Measurements from ENCODE around the gene ZNF710. TPM values are rescaled to one million over a fixed set of nuclear protein-coding genes. Genes with fewer than 3 reads are reported as not detected.

The ZNF710 gene
- polyA plus RNA-seq, 2 donors = 21.1 to 62.1 TPM

DNA sequence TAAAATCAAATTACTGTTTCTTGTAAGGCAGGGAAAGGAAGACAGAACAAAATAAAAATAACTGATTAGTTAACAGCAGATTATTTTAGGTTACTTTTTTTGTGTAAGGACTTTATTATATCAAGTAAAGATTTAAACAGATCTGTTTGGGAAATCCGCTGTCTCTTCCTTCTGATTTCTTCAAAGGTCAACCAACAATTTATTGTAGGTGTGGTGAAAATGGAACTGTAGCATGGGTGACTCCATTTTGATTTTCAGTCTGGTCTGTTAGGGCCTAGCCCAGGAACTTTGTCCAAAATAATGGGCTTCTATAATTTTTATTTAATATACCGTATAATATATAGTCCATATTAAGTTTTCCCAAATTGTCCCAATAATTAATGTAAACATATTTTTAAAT is 114.7 kb downstream of the ZNF710 start:
- WGBS, 2 donors = 93 to 98% methylated on average over 2 of the region's 2 CpGs
- H3K4me3 ChIP-seq (ENCODE audit: low read depth in 1 of 2, low read length in 2 of 2) = no peak overlapping the region
- no peaks in the 10 kb centered on the region for H3K4me1 ChIP-seq (ENCODE audit: control insufficient read depth in 2 of 2, insufficient read depth in 2 of 2, low read length in 1 of 2)
- peaks cover 0 to 3% of the 10 kb centered on the region in 2 donors for H3K9me3 ChIP-seq (ENCODE audit: control insufficient read depth in 2 of 2, insufficient read depth in 1 of 2, low read depth in 1 of 2, low read length in 1 of 2)
- H3K36me3 ChIP-seq (ENCODE audit: control insufficient read depth in 2 of 2, insufficient read depth in 2 of 2, low read length in 1 of 2) = no peaks in the 10 kb centered on the region
- no peak overlapping the region for H3K27ac ChIP-seq (ENCODE audit: low read depth in 2 of 2, low read length in 1 of 2)
- H3K27me3 ChIP-seq (ENCODE audit: control insufficient read depth in 1 of 2, insufficient read depth in 2 of 2, low read length in 2 of 2) = no peaks in the 10 kb centered on the region

DNA sequence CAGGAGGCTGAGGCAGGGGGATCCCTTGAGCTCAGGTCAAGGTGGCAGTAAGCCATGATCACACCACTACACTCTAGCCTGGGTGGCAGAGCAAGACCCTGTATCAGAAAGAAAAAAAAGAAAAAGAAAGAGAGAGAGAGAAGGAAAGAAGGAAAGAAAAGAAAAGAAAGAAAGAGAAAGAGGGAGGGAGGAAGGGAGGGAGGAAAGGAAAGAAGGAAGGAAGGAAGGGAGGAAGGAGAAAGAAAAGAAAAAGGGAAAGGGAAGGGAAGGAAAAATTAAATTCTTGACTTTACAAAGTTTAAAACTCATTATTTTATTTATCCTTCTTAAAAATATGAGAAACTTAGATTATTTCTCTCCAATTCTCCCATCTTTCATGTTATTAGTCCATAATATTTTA is 118.2 kb downstream of the ZNF710 start:
- Histone ChIP-seq H3K27ac (ENCODE audit: low read depth in 2 of 2, low read length in 1 of 2) (no peak overlapping the region), H3K36me3 (ENCODE audit: control insufficient read depth in 2 of 2, insufficient read depth in 2 of 2, low read length in 1 of 2) (no peaks in the 10 kb centered on the region), H3K4me1 (ENCODE audit: control insufficient read depth in 2 of 2, insufficient read depth in 2 of 2, low read length in 1 of 2) (no peaks in the 10 kb centered on the region), H3K4me3 (ENCODE audit: low read depth in 1 of 2, low read length in 2 of 2) (no peak overlapping the region), H3K9me3 (ENCODE audit: control insufficient read depth in 2 of 2, insufficient read depth in 1 of 2, low read depth in 1 of 2, low read length in 1 of 2) (peaks cover 0 to 2% of the 10 kb centered on the region in 2 donors), H3K27me3 (ENCODE audit: control insufficient read depth in 1 of 2, insufficient read depth in 2 of 2, low read length in 2 of 2) (no peaks in the 10 kb centered on the region)

GRCh38 chr15:90121086-90121485 is 120.0 kb downstream of the ZNF710 start:
- Histone ChIP-seq H3K27me3 (ENCODE audit: control insufficient read depth in 1 of 2, insufficient read depth in 2 of 2, low read length in 2 of 2) (no peaks in the 10 kb centered on the region), H3K27ac (ENCODE audit: low read depth in 2 of 2, low read length in 1 of 2) (no peak overlapping the region), H3K9me3 (ENCODE audit: control insufficient read depth in 2 of 2, insufficient read depth in 1 of 2, low read depth in 1 of 2, low read length in 1 of 2) (no peaks in the 10 kb centered on the region), H3K4me3 (ENCODE audit: low read depth in 1 of 2, low read length in 2 of 2) (no peak overlapping the region), H3K36me3 (ENCODE audit: control insufficient read depth in 2 of 2, insufficient read depth in 2 of 2, low read length in 1 of 2) (no peaks in the 10 kb centered on the region), H3K4me1 (ENCODE audit: control insufficient read depth in 2 of 2, insufficient read depth in 2 of 2, low read length in 1 of 2) (no peaks in the 10 kb centered on the region)
- 83 to 87% methylated on average over 6 of the region's 6 CpGs for WGBS, 2 donors

DNA sequence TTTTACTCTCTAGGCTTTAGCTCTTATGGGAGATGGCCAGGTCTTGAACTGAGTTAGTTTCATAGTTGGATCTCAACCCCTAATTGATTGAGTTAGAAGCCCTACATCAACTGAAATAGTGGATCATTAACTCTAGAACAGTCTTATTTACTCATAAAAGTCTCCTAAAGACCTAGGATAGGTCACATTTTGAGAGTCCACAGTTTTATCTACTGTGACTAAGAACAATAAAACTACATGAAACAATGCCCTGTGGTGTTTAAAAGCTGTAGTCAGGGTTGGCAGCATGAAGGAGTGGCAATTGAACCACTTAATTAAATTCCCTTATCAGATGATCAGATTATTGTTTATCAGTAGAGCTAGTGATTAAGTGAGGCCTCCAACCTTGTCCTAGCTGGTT is 123.4 kb downstream of the ZNF710 start:
- H3K27ac ChIP-seq (ENCODE audit: low read depth in 2 of 2, low read length in 1 of 2) = no peak overlapping the region
- H3K4me1 ChIP-seq (ENCODE audit: control insufficient read depth in 2 of 2, insufficient read depth in 2 of 2, low read length in 1 of 2) = peaks cover 0 to 3% of the 10 kb centered on the region in 2 donors
- no peaks in the 10 kb centered on the region for H3K27me3 ChIP-seq (ENCODE audit: control insufficient read depth in 1 of 2, insufficient read depth in 2 of 2, low read length in 2 of 2)
- H3K9me3 ChIP-seq (ENCODE audit: control insufficient read depth in 2 of 2, insufficient read depth in 1 of 2, low read depth in 1 of 2, low read length in 1 of 2) = no peaks in the 10 kb centered on the region
- H3K36me3 ChIP-seq (ENCODE audit: control insufficient read depth in 2 of 2, insufficient read depth in 2 of 2, low read length in 1 of 2) = no peaks in the 10 kb centered on the region
- no peak overlapping the region for H3K4me3 ChIP-seq (ENCODE audit: low read depth in 1 of 2, low read length in 2 of 2)

GRCh38 chr15:90126022-90126421 is 124.9 kb downstream of the ZNF710 start:
- H3K27me3 ChIP-seq (ENCODE audit: control insufficient read depth in 1 of 2, insufficient read depth in 2 of 2, low read length in 2 of 2) = no peaks in the 10 kb centered on the region
- no peaks in the 10 kb centered on the region for H3K36me3 ChIP-seq (ENCODE audit: control insufficient read depth in 2 of 2, insufficient read depth in 2 of 2, low read length in 1 of 2)
- no peak overlapping the region for H3K27ac ChIP-seq (ENCODE audit: low read depth in 2 of 2, low read length in 1 of 2)
- no peak overlapping the region for H3K4me3 ChIP-seq (ENCODE audit: low read depth in 1 of 2, low read length in 2 of 2)
- H3K9me3 ChIP-seq (ENCODE audit: control insufficient read depth in 2 of 2, insufficient read depth in 1 of 2, low read depth in 1 of 2, low read length in 1 of 2) = no peaks in the 10 kb centered on the region
- WGBS, 2 donors = 73 to 75% methylated on average over 6 of the region's 6 CpGs
- peaks cover 0 to 3% of the 10 kb centered on the region in 2 donors for H3K4me1 ChIP-seq (ENCODE audit: control insufficient read depth in 2 of 2, insufficient read depth in 2 of 2, low read length in 1 of 2)

DNA sequence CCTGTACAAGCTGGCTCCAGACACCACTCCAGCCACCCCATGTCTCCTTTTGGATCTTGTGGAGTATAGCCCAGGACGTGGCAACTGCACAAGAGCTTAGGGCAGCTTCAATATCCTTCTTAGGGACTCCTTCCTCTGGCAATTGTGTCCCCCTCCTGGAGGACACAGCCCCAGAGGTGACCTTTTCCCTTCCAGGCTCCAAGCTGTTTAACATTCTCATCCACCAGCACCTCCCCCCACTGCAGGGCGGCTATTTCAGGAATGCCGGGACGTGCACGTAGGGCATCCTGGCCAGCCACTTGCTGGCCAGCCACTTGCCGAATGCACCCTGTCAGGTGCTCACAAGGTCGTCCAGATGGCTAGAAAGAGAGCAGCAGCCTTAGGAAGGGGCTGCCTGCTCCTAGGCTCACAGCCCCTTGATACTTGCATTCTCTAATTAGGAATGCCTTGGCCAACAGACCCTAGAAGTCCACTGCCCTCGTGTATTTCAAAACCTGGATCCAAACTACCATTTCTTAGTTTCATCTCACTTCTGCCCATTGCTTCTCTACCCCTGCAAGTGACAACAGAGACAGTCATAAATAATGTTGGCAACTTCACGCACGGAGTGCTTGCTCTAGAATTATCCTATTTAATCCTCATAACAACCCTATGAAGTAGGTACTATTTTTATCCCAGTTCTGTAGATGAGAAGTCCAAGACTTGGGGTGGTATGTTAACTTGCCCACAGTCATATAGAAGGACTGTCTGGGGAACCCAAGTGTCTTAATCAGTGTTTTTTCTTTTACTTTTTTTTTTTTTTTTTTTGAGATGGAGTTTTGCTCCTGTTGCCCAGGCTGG is 125.7 kb downstream of the ZNF710 start:
- 33 to 34% methylated on average over 10 of the region's 10 CpGs for WGBS, 2 donors
- no peak overlapping the region for H3K4me3 ChIP-seq (ENCODE audit: low read depth in 1 of 2, low read length in 2 of 2)
- no peaks in the 10 kb centered on the region for H3K9me3 ChIP-seq (ENCODE audit: control insufficient read depth in 2 of 2, insufficient read depth in 1 of 2, low read depth in 1 of 2, low read length in 1 of 2)
- H3K27me3 ChIP-seq (ENCODE audit: control insufficient read depth in 1 of 2, insufficient read depth in 2 of 2, low read length in 2 of 2) = no peaks in the 10 kb centered on the region
- peaks cover 0 to 3% of the 10 kb centered on the region in 2 donors for H3K4me1 ChIP-seq (ENCODE audit: control insufficient read depth in 2 of 2, insufficient read depth in 2 of 2, low read length in 1 of 2)
- no peaks in the 10 kb centered on the region for H3K36me3 ChIP-seq (ENCODE audit: control insufficient read depth in 2 of 2, insufficient read depth in 2 of 2, low read length in 1 of 2)
- H3K27ac ChIP-seq (ENCODE audit: low read depth in 2 of 2, low read length in 1 of 2) = no peak overlapping the region

GRCh38 chr15:90130291-90130690 is 129.2 kb downstream of the ZNF710 start:
- no peak overlapping the region for H3K27ac ChIP-seq (ENCODE audit: low read depth in 2 of 2, low read length in 1 of 2)
- no peaks in the 10 kb centered on the region for H3K9me3 ChIP-seq (ENCODE audit: control insufficient read depth in 2 of 2, insufficient read depth in 1 of 2, low read depth in 1 of 2, low read length in 1 of 2)
- 96% methylated on average over 8 of the region's 8 CpGs for WGBS, 2 donors
- no peaks in the 10 kb centered on the region for H3K27me3 ChIP-seq (ENCODE audit: control insufficient read depth in 1 of 2, insufficient read depth in 2 of 2, low read length in 2 of 2)
- H3K36me3 ChIP-seq (ENCODE audit: control insufficient read depth in 2 of 2, insufficient read depth in 2 of 2, low read length in 1 of 2) = no peaks in the 10 kb centered on the region
- H3K4me3 ChIP-seq (ENCODE audit: low read depth in 1 of 2, low read length in 2 of 2) = no peak overlapping the region
- H3K4me1 ChIP-seq (ENCODE audit: control insufficient read depth in 2 of 2, insufficient read depth in 2 of 2, low read length in 1 of 2) = peaks cover 0 to 3% of the 10 kb centered on the region in 2 donors

Other genes starting within 250 kb of the ZNF710 start
- gene MESP2, start 225.0 kb upstream of the ZNF710 start, polyA plus RNA-seq = under 1 TPM; 0.56 to 0.75 TPM
- gene ANPEP, start 186.5 kb upstream of the ZNF710 start, polyA plus RNA-seq = 1 to 10 TPM; 1.2 to 1.4 TPM
- 10 to 100 TPM in 1 of 2 donors, 1 to 10 TPM in 1; 6.0 to 11.6 TPM for gene AP3S2, start 107.3 kb upstream of the ZNF710 start, polyA plus RNA-seq
- gene ARPIN, start 88.4 kb upstream of the ZNF710 start, polyA plus RNA-seq = 10 to 100 TPM in 1 of 2 donors, 1 to 10 TPM in 1; 6.8 to 10.9 TPM
- 10 to 100 TPM; 63.5 to 98.5 TPM for gene IDH2, start 101.1 kb downstream of the ZNF710 start, polyA plus RNA-seq
- gene SEMA4B, start 200.0 kb downstream of the ZNF710 start, polyA plus RNA-seq = 100 to 1,000 TPM in 1 of 2 donors, 10 to 100 TPM in 1; 90.5 to 121 TPM
- gene CIB1, start 232.6 kb downstream of the ZNF710 start, polyA plus RNA-seq = 100 to 1,000 TPM in 1 of 2 donors, 10 to 100 TPM in 1; 88.5 to 121 TPM
- 1 to 10 TPM; 2.1 to 2.2 TPM for gene GDPGP1, start 232.9 kb downstream of the ZNF710 start, polyA plus RNA-seq
- gene TTLL13, start 248.2 kb downstream of the ZNF710 start, polyA plus RNA-seq = under 1 TPM; 0.04 to 0.07 TPM

All from esophagus (tissue), 2 donors.